GM08714 (cell line): Measurements from ENCODE around the gene APBA2.

ENCODE experiments used
- H3K4me3 ChIP-seq: fragments of 200-500 bp; sonication (Bioruptor generic); 2 replicates; pipeline ENCODE4 v1.5.1; 2014; ENCODE audit warnings: mild to moderate bottlenecking, low read length, inconsistent platforms
- ZNF274 ChIP-seq: IDR thresholded peaks from 2 replicates; pipeline ENCODE4 v1.6.1; 2012; ENCODE audit warnings: mild to moderate bottlenecking, low read depth, low read length

APBA2 gene

DNA sequence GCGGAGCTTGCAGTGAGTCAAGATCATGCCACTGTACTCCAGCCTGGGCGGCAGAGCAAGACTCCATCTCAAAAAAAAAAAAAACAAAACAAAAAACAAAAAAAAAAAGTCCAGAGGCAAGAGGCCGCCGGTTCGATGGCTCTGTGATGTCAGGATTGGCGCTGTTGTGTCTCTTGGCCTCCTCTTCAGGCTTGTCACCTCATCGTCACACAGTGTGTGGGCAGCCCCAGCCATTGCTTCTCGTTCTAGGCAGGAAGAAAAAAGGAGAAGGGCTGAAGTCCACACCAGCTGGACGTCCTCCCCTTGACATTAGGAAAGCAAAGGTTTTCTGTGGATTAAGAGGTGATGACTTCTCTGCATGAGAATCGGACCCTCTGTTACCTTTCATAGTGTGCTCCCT, 192.8 kb downstream of the APBA2 start:
- no peak for TF ChIP-seq ZNF274

DNA sequence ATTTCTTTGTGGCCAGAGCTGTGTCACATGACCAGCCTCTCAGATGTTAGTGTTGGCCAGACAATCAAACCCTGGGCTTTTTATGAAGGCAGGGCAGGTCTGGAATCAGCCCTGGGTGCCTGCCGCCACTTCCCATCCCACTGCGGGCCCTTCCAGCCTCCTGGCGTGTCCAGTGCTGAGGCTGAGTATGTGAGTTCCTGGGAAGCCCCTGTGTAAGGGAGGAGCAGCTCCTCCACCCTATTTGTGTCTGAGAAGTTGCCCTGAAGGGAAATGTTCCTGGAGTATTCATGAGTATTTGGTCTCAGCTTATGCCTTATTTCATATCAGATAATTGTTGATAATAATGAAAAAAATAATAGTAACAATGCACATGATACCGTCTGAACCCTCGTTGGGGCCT, 193.7 kb downstream of the APBA2 start:
- no peak for TF ChIP-seq ZNF274
- no peak overlapping the region for H3K4me3 ChIP-seq

More for the DNA sequence above, 192.8 kb downstream of the APBA2 start:
- no peak overlapping the region for H3K4me3 ChIP-seq

- TF ChIP-seq ZNF274, result no peak
- H3K4me3 ChIP-seq, result no peak overlapping the region
Observed at GRCh38 chr15:29081781-29082180, 196.0 kb downstream of the APBA2 start.

GRCh38 chr15:29083161-29083560, 197.4 kb downstream of the APBA2 start:
- H3K4me3 ChIP-seq, result no peak overlapping the region
- TF ChIP-seq ZNF274, result no peak

DNA sequence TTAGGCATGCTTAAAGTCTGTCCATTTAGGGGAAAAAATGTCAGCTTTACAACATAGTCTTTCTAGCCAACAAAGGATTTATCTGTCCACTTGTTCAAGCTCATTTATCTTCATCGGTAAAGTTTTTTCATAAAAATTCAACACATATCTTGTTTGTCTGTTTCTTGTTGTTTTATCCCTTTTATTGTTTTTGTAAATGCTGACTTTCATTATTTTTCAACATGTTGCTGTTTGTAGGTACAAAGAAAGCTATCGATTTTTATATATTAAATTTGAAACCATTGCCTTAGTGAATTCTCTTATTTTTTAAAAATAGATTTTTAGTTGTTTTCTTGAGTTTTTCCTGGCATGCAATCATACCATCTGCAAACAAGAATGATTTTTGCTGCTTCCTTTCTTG, 198.1 kb downstream of the APBA2 start:
- TF ChIP-seq ZNF274, result no peak
- no peak overlapping the region for H3K4me3 ChIP-seq

DNA sequence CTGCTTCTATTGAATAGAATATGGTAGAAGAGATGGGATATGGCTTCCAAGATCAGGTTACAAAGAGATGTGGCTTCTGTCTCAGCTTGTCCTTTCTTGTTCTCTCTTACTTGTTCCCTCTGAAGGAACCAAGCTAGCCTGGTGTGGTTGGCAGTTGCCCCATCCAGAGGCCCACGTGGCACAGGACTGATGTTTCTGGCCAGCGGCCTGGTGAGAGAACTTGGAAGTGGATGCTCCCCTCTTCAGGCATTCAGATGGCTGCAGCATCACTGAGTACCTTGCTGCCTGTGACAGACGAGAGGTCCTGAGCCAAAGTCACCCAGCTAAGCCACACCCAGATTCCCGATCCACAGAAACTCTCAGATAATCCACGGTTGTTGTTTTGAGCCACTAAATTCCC, 200.2 kb downstream of the APBA2 start:
- no peak overlapping the region for H3K4me3 ChIP-seq
- TF ChIP-seq ZNF274, result no peak

DNA sequence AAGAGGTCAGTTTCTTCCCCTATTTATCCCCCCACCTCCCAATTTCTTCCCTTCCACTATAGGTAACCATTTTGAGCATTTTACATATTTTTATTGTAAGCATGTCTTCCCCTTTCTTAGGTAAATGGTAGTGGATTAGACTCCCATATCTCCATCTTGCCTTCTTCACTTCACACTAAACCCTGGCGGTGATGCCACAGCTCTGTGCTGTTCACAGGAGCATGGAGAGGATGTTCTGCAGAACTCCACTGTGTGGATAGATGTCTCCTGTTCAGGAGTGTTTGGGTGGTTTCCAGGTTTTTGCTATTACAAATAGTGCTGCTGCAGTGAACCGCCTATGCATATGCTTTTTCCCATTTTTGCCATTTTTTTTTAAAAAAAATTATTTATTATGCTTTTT, 201.1 kb downstream of the APBA2 start:
- H3K4me3 ChIP-seq, result no peak overlapping the region
- no peak for TF ChIP-seq ZNF274

- H3K4me3 ChIP-seq, result no peak overlapping the region
- TF ChIP-seq ZNF274, result no peak
Observed at GRCh38 chr15:29087521-29088285, 201.9 kb downstream of the APBA2 start.

- TF ChIP-seq ZNF274, result no peak
- H3K4me3 ChIP-seq, result no peak overlapping the region
Observed at GRCh38 chr15:29088666-29089065, 202.9 kb downstream of the APBA2 start.

DNA sequence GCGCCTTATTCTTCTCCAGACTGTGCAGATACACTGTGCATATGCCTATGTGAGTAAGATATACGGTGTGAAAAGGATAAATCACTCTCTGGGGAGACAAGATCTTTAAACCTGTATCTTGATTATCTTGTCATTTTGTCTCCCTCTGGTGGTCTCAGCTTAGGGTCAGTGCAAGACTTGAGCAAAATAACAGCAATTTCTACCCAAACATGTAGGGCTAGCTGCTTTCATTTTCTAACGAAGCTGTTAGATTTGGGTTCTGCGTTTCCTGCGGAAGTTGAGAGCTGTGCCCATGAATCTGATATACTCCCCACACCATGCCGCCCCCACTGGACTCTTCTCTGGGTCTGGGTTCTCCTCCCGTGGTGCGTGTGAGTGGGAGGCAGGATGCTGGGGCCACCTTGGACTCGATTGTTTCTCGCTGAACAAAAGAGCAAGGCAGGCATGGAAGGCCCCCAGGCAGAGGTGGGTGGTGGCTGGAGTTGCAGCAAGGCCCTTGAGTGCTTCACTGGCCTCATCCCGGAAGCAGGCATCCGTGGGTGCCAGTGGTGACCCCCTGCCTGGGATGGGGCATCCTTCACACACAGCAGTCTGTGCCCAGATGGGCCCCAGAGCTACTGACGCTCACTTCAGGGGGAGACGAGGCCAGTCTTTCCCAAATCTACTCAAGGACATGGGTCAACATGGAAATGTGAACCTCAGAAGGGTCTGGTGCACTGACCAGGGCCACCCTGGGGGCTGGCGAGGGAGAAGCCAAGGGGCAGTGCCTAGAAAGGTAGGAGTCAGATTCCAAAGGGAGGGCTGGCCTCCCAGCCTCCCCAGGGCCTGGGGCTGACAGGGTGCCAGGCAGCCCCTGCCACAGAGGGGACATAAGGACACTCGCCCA, 204.2 kb downstream of the APBA2 start:
- H3K4me3 ChIP-seq, result no peak overlapping the region
- TF ChIP-seq ZNF274, result no peak

- TF ChIP-seq ZNF274, result no peak
- H3K4me3 ChIP-seq, result no peak overlapping the region
Observed at GRCh38 chr15:29090617-29091466, 205.1 kb downstream of the APBA2 start.

GRCh38 chr15:29091666-29092065, 205.9 kb downstream of the APBA2 start:
- TF ChIP-seq ZNF274, result no peak
- no peak overlapping the region for H3K4me3 ChIP-seq

GRCh38 chr15:29092376-29093064, 206.7 kb downstream of the APBA2 start:
- H3K4me3 ChIP-seq, result no peak overlapping the region
- TF ChIP-seq ZNF274, result no peak

DNA sequence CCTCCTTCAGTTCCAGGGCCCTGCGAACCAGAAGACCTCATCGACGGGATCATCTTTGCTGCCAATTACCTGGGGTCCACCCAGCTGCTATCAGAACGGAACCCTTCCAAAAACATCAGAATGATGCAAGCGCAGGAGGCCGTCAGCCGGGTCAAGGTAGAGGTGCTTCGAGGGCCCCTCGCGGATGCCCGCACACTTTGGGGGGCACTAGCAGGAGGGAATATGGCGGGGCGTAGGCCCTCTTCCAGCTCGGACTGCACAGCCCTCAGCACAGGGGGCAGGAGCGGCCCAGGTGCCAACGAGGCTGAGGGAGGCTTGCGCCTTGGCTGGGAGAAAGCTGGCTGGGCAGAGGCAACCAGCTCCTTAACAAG, 207.3 kb downstream of the APBA2 start:
- no peak overlapping the region for H3K4me3 ChIP-seq
- no peak for TF ChIP-seq ZNF274
